Fibroblast of skin of back (primary cell): ENCODE results near the gene IFI27L2.

Source experiments
- DNase-seq: peaks from one replicate; pipeline ENCODE4 v3.0.0-alpha.2; 2013

Gene IFI27L2

DNA sequence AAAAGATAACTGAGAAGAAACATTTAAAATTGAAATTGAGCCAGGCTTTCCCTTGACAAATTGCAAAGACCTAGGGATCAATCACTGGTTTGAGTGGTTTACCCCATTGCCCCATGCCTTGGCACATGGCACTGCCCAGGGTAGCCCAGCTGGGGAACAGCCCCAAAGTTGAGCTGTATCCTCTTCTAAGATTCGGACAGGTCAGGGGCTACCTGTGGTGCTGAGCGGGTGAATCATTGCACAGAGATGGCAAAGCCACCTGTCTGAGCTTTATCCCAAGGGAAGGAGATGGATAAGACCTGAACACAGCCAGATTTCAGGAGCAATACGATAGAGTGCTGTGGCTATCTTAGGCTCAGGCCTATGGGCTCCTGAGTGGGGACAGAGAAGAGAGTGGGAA is 7.0 kb downstream of the IFI27L2 start:
- no peak for DNase-seq

DNA sequence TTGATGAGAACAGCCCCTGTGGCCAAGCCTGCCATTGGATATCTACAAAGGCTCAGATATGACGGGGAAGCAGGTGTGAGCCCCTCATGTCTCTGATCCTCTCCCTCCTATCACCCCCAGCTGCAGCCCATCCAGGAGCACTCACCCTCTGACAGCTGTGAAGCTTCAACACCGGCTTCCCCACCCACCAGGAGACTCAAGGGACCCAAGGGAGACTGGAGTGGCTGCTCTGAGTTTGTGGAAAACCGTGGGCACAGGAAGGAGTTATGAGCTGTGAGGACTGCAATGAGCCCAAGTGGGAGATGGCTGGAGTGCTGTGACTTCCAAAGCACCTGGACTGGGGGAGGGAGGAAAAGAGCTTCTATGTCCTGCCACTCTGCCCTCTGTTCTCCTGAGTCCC is 7.9 kb downstream of the IFI27L2 start:
- no peak for DNase-seq

DNA sequence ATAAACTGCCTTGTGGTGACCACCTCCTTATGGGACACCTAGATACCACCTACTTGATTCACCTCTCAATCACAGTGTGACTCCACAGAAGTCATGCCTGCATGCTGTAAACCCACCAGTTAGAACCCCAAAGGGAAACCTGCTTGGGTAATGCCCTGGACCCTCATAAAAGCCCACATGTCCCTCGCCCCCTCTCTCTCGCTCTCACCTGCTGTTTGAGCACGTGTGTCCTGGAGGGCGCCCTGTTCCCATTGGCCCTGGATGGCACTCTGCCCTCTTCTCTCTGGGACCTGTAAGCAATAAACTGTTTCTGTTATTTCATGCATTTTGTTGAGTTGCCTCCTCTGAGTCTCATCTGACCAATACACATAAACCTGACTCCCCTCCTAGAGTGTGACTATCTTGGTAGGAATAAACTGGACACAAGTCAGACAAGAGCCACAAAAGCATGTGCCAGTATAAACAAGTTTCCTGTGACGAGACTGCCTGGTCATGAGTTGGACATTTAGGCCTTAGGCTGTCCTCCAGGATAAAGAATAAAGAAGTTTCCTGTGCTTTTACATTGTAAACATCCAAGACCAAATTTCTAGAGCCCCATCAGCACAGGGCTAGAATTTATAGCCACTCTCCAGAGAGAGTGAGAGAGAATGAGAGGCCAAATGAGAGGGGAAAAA is 8.6 kb downstream of the IFI27L2 start:
- DNase-seq, result peak; percentile 91

DNA sequence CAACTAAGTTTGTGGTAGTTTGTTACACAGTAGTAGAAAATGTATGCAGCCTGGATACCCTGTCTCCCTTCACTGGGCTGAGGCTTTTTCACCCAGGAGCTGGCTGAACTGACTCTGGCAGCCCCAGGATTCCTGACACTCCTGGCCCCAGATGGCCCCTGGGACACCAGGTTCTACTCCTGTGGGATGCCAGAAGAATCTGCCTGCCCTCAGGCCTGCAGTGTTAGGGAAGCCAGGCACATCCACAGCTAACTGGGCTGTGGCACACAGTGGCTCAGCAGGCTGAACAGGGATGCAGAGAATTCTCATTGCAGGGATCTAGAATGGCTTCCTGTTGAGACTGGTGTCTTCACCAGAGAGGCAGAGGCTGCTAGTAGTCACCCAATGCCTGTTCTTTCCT is 10.3 kb downstream of the IFI27L2 start:
- DNase-seq, result no peak

GRCh38 chr14:94117856-94118255 is 11.5 kb downstream of the IFI27L2 start:
- no peak for DNase-seq

- no peak for DNase-seq
These were observed 12.7 kb downstream of the IFI27L2 start for GRCh38 chr14:94116701-94117100.

GRCh38 chr14:94115631-94116030 is 13.8 kb downstream of the IFI27L2 start:
- no peak for DNase-seq

- DNase-seq, result no peak
These were observed 14.3 kb downstream of the IFI27L2 start for GRCh38 chr14:94115058-94115591.

GRCh38 chr14:94114589-94115057 is 14.8 kb downstream of the IFI27L2 start:
- no peak for DNase-seq

DNA sequence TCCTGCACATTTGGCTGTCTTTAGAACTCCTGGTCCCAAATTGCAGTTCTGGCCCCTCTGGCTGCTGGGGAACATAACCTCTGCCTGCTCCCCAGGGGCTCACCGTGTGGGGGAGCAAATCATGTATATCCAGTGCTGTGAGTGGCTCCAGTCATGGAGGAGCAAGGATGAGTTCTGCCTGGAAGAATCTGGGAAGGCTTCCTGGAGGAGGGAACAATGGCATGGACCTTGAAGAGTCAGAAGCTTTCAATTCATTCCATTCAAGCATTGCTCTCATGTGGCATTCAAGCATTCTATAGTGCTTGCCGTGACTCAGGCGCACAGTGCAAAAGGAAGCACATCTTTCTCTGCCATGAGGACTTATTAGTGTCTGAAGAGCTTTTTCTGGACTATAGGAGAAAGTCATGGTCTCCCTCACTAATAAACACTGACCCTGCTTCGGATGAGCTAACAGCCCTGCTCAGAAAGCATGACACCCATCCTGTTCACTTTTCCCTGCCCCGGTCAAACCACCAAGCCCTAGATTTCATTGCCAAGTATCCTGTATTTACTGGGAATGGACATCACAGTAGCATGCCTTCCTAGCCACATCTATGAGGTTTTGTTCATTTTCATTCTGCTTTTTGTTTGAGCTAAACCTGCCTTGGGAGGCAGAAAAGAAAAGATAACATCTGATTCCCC is 15.4 kb downstream of the IFI27L2 start:
- no peak for DNase-seq

GRCh38 chr14:94113490-94113889 is 15.9 kb downstream of the IFI27L2 start:
- no peak for DNase-seq

- no peak for DNase-seq
These were observed 16.3 kb downstream of the IFI27L2 start for GRCh38 chr14:94113073-94113472.

DNA sequence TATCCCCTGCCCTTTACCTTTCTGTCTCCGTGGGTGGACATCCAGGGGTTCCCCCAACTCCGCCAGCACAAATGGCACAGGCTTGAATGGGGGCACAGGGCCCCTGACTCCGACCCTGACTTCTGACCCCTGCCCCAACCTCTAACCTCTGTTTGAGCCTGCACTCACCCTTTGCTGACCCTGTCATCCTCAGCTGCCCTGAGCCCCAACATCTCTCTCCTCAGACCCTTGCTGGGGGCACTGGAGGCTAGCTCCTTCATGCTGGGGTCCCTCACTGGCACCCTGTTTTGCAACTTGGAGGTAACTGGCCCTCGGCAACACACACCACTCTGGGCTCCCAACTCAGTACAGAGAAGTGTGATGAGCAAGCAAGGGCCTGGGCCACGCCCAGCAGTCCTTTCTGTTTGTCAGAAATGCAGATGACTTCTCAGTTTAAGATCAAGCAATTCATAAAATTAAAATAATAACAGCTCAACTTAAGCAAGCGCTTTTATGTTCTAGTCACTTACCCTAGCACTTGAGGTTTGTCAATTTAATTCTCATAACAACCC is 16.8 kb downstream of the IFI27L2 start:
- no peak for DNase-seq

DNA sequence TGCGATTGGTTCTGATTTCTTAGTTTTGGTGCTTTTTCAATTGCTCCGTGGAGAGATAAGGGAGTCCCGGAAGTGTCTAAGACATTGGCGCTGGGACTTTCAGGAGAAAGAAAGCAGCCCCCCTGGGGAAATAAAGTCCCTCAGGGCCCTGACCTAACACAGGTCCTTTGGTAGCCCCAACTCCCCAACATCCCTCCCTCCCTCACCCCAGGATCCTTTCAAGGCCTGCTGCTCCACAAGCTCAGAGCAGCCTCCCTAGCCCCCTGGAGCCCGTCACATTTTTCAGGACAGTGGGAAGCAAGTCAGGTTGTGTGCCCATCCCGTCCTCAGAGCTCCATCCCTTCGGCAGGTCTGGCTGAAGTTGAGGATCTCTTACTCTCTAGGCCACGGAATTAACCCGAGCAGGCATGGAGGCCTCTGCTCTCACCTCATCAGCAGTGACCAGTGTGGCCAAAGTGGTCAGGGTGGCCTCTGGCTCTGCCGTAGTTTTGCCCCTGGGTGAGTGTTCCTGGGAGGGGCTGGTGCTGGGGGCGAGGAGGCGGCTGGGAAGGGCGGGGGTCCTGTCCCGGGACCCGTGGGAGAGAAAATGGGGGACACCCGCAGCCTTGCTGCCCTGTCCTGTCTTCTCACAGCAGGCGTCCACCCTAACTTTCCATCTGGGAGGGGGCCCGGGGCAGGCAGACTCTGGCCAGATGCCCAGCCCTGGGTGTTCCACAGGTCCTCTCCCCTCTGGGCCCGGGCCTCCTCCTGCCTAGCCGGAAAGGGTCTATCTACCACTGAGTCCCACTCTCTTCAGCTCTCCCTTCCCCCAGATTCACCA is 17.9 kb downstream of the IFI27L2 start:
- DNase-seq, result no peak

DNA sequence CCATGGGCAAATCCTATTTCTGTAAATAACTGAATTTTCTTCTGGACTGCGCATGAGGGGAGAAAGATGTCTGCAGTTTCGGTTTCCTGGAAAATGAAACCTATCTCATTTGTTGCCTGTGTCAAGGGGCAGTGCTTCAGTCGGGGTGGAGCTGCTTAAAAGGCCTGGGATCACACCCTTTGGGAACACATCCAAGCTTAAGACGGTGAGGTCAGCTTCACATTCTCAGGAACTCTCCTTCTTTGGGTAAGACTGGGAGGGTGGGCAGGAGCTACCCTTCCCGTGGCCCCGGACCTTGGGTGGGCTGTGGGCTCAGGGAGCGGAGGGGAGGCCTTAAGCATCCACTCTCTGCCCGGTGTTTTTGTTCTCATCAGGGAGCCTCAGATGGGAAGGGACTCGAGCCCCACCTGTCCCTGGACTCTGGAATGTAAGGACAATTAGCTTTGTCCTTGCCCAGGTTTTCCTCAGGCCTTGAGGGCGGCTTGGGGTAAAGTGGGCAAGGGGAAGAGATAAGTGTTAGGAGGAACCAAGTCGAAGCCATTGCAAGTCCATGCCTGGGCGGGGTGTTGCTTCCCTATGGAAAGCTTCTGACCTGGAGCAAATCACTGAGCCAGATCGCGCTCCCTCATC is 18.7 kb downstream of the IFI27L2 start, which contains the start of gene IFI27:
Gene IFI27 (plus strand): TSS at position 185 of the 630 bp plus-strand sequence.
- peak; percentile 53 for DNase-seq

DNA sequence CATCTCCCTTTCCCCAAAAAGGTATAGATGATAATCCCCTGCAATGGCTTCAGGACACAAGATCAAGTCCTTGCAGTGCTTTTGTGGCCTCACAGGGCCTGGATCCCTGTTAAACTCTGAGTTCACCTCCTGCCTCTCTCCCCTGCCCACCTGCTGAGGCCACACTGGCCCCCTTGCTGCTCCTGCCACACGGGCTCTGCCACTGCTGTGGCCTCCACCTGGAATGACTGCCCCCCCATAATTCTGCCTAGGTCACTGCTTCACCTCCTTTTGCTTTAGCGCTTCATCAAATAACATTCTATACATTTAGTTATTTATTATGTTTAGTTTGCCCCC is 19.5 kb downstream of the IFI27L2 start:
- no peak for DNase-seq

DNA sequence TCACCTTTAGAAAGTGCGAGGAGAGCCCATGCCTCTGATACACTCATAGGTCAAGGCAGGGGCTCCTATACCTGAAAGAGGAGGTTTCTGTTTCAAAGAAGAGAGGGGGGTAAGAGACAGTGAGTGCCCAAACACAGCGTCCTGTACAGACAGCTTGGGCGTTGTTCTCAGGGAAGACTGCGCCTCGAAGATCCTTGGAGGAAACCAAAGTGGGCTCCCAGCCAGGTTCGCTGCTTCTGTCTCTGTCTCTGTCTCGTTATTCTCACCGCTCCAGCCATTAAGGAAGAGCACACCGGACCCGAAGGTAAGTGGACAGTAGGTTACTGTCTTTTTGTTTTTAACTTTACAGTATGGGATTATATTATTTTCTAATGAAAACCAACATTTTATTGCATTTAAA is 24.7 kb downstream of the IFI27L2 start:
- DNase-seq, result no peak

DNA sequence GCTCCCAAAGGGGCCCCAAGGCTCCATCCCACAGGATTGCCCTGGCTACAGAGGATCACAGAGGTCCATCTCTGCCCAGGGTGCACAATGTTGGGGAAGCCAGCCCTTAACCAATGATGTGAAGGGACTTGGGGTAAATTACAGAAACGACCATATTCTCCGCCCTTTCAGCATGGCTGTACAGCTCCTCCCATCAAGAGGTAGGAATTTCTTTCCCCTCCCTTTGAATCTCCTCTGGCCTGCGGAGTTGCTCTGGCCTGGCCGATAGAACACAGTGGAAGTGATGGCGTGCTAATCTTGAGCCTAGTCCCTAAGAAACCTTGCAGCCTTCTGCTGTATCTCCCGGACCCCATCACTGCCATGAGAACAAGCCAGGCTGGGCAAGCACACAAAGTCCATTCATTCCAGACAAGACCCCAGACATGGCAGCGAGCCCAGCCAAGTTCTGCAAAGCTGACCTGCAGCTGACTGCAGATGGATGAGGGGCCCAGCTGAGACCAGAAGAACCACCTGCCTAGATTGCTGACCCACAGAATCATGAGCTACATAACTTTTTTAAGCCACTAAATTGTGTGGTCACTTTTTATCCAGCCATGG is 25.8 kb downstream of the IFI27L2 start:
- DNase-seq, result no peak

DNA sequence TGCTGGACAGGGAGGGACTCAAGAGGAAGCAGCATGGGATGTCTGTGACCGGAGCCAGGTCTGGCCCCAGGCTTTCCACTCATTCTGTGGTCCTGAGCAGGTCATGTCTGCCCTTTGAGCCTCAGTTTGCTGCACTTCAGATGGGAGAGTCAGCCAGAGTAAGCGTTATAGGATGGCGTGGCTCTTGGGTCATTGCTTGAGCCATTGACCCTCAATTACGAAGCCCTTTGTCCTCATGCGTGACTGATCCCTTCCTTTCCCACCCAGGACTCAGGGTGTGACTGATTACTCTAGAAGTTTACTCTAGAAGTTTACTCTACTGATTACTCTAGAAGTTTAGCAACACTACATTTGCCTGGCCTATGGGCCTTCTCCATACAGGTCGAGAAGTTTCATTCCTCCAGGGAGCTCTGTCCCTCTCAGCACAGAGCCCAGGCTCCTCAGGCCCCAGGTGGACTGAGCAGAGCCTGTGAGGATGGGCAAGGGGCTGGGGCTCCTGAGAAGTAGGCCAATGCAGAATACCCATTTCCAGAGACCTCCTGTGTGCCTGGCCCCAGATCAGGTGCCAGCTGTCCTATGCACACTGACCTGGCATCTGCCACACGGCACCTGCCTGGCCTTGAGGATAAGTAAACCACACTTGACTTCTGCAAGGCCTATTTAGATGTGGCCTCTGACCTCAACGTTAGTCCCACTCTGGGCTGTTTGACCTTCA is 26.5 kb downstream of the IFI27L2 start:
- DNase-seq, result no peak

DNA sequence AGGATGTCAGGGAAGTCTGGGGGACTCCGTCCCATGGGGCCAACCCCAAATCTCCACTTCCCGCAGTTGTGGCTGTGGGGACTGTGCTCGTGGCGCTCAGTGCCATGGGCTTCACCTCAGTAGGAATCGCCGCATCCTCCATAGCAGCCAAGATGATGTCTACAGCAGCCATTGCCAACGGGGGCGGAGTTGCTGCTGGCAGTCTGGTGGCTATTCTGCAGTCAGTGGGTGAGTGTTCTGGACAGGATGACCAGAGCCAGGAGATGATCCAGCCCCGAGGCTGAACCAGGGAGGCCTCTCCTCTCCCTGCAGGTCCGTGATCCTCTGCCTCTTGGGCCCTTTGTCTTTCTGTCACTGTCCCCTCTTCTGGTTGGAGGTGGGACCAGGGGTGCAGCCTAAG is 27.7 kb downstream of the IFI27L2 start:
- DNase-seq, result no peak

GRCh38 chr14:94100847-94101246 is 28.6 kb downstream of the IFI27L2 start:
- peak; percentile 98 for DNase-seq
